Loucy (cell line): Measurements from ENCODE around the gene SAPCD1.

Experiments used
- CTCF ChIP-seq: fragments of 200-600 bp; sonication (generic); conservative IDR thresholded peaks from 2 replicates; pipeline ENCODE4 v1.5.1; 2014; ENCODE audit warnings: mild to moderate bottlenecking, antibody characterized with exemption, low read length
- EZH2phosphoT487 ChIP-seq: fragments of 200-600 bp; IDR thresholded peaks from 2 replicates; pipeline ENCODE4 v1.6.1; 2018; ENCODE audit warnings: antibody characterized with exemption, mild to moderate bottlenecking, moderate library complexity, borderline replicate concordance

- no peak for TF ChIP-seq CTCF
- TF ChIP-seq EZH2phosphoT487, result no peak
Observed at GRCh38 chr6:31734821-31735406, 27.5 kb upstream of the SAPCD1 start.
